Body of pancreas (tissue), 4 donors: Measurements from ENCODE around the gene ZNF205.

Experiments used
- CTCF ChIP-seq, 7 experiments: fragments of 450-650 bp in 4 of 7; fragments of 200-600 bp in 3 of 7; sonication (generic) in 3 of 7; IDR thresholded peaks; one replicate each; pipeline ENCODE4 v1.5.1; 2016 to 2019; ENCODE audit warnings: antibody characterized with exemption in 7 of 7
- POLR2A ChIP-seq, 3 donors: fragments of 450-650 bp; IDR thresholded peaks; one replicate each; pipeline ENCODE4 v1.6.1; 2016; ENCODE audit warnings: antibody characterized with exemption in 3 of 3, mild to moderate bottlenecking in 2 of 3

- TF ChIP-seq CTCF (IDR thresholded peaks at IDR 0.05) (no peak), POLR2A (IDR thresholded peaks at IDR 0.05) (no peak)
These were observed 16.0 kb upstream of the ZNF205 start for GRCh38 chr16:3096362-3096761.
